ENCODE results near the gene SND1.

DNA sequence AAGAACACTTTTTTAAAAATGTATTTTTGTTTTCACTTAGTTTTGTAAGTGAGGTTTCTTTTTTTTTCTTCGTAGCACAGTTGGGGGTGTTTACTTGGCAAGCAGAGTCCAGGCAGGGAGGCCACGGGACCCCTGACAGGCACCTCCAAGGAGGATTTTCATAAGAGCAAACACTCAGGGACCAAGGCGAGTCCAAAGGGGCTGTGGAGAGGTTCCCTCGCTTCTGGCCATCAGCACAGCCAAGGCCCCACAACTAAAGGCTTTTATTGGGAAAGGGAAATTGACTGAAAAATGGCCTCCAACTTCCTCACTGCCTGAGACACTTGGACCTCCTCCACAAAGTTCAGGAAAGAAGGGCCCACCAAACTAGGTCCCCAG lies 205.5 kb downstream of the SND1 start:
- no peak for TF ChIP-seq POLR2A (IDR thresholded peaks at IDR 0.05)
- TF ChIP-seq, protein P1, sequence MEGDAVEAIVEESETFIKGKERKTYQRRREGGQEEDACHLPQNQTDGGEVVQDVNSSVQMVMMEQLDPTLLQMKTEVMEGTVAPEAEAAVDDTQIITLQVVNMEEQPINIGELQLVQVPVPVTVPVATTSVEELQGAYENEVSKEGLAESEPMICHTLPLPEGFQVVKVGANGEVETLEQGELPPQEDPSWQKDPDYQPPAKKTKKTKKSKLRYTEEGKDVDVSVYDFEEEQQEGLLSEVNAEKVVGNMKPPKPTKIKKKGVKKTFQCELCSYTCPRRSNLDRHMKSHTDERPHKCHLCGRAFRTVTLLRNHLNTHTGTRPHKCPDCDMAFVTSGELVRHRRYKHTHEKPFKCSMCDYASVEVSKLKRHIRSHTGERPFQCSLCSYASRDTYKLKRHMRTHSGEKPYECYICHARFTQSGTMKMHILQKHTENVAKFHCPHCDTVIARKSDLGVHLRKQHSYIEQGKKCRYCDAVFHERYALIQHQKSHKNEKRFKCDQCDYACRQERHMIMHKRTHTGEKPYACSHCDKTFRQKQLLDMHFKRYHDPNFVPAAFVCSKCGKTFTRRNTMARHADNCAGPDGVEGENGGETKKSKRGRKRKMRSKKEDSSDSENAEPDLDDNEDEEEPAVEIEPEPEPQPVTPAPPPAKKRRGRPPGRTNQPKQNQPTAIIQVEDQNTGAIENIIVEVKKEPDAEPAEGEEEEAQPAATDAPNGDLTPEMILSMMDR (IDR thresholded peaks at IDR 0.05) = no peak

Data from right lobe of liver (tissue), 4 donors.